HepG2 (cell line): ENCODE results near the gene SMARCB1. TPM values are rescaled to one million over a fixed set of nuclear protein-coding genes. Genes with fewer than 3 reads are reported as not detected.

Experiments used
- ATF5 ChIP-seq: sonication (generic); formaldehyde crosslinking; IDR thresholded peaks from 2 replicates; pipeline ENCODE4 v1.4.0; 2020; ENCODE audit warnings: mild to moderate bottlenecking, low read depth, missing genetic modification reagents
- CTCF ChIP-seq: sonication (generic); formaldehyde crosslinking; IDR thresholded peaks from 2 replicates; pipeline ENCODE4 v1.5.0; 2020; ENCODE audit warnings: mild to moderate bottlenecking, missing genetic modification reagents, moderate library complexity
- DZIP1 ChIP-seq: sonication (generic); formaldehyde crosslinking; IDR thresholded peaks from 2 replicates; pipeline ENCODE4 v1.5.0; 2020; ENCODE audit warnings: mild to moderate bottlenecking, missing genetic modification reagents
- HDAC2 ChIP-seq: sonication (generic); formaldehyde crosslinking; IDR thresholded peaks from 2 replicates; pipeline ENCODE4 v1.4.0; 2020; ENCODE audit warnings: missing genetic modification reagents
- HNRNPL ChIP-seq: fragments of 200-400 bp; formaldehyde crosslinking; IDR thresholded peaks from 2 replicates; pipeline ENCODE4 v1.6.1; 2017; ENCODE audit warnings: mild to moderate bottlenecking, low read depth, low read length
- KDM5B ChIP-seq: sonication (generic); formaldehyde crosslinking; IDR thresholded peaks from 2 replicates; pipeline ENCODE4 v1.4.0; 2020; ENCODE audit warnings: missing genetic modification reagents, mild to moderate bottlenecking, borderline replicate concordance
- LCORL ChIP-seq, 2 experiments: fragments of 450-650 bp in 1 of 2; sonication (generic) in 1 of 2; formaldehyde crosslinking in 1 of 2; IDR thresholded peaks; 2 replicates each; pipeline versions ENCODE4 v1.5.0 to v1.6.1; 2017 to 2020; ENCODE audit warnings: antibody characterized with exemption in 1 of 2, missing genetic modification reagents in 1 of 2
- SALL2 ChIP-seq: sonication (generic); formaldehyde crosslinking; IDR thresholded peaks from 2 replicates; pipeline ENCODE4 v1.8.1; 2023; ENCODE audit warnings: mild to moderate bottlenecking, missing genetic modification reagents, inconsistent platforms
- ZBTB46 ChIP-seq: sonication (generic); formaldehyde crosslinking; IDR thresholded peaks from 2 replicates; pipeline ENCODE4 v1.4.0; 2020; ENCODE audit warnings: mild to moderate bottlenecking, missing genetic modification reagents, borderline replicate concordance
- ZNF468 ChIP-seq: sonication (generic); formaldehyde crosslinking; IDR thresholded peaks from 2 replicates; pipeline ENCODE4 v1.8.0; 2022; ENCODE audit warnings: mild to moderate bottlenecking, moderate library complexity, missing genetic modification reagents
- ZNF614 ChIP-seq: IDR thresholded peaks from 2 replicates; pipeline ENCODE4 v1.6.1; 2018; ENCODE audit warnings: missing biosample characterization, missing genetic modification reagents, inconsistent platforms, borderline replicate concordance
- ZNF619 ChIP-seq: sonication (generic); formaldehyde crosslinking; IDR thresholded peaks from 2 replicates; pipeline ENCODE4 v1.4.0; 2020; ENCODE audit warnings: mild to moderate bottlenecking, missing genetic modification reagents
- ZNF772 ChIP-seq: sonication (generic); formaldehyde crosslinking; IDR thresholded peaks from 2 replicates; pipeline ENCODE4 v1.5.0; 2020; ENCODE audit warnings: mild to moderate bottlenecking, missing genetic modification reagents
- polyA plus RNA-seq, 8 experiments: library from polyadenylated mRNA; depleted of rRNA in 3 of 8; stranded (reverse) in 7 of 8; unstranded in 1 of 8; fragments of >200 nt; fragmentation: Illumina TruSeq in 4 of 8; extraction: Trizol in 4 of 8; gene quantifications; 2 replicates each; pipeline versions ENCODE4 v1.2.1 to v1.2.3, GENCODE V29; 2011 to 2016; ENCODE audit warnings: low read depth in 4 of 8, missing spikeins in 1 of 8, mixed read lengths in 1 of 8; ENCODE audit not compliant: insufficient read depth in 1 of 8
- total RNA-seq, 5 experiments: library from RNA; depleted of rRNA; stranded (reverse); fragments of >200 nt; fragmentation: Illumina TruSeq; extraction: Trizol; gene quantifications; 2 replicates each; pipeline ENCODE4 v1.2.3, GENCODE V29; 2016; ENCODE audit warnings: low read depth in 1 of 5
- TF ChIP-seq, protein P1 (sequence below): sonication (generic); formaldehyde crosslinking; IDR thresholded peaks from 2 replicates; pipeline ENCODE4 v1.8.0; 2022; ENCODE audit warnings: missing genetic modification reagents, mild to moderate bottlenecking, borderline replicate concordance
- TF ChIP-seq, protein P2 (sequence below): sonication (generic); formaldehyde crosslinking; IDR thresholded peaks from 2 replicates; pipeline ENCODE4 v1.4.0; 2020; ENCODE audit warnings: missing genetic modification reagents

The SMARCB1 gene
- total and polyA plus RNA-seq, 2 of the 13 experiments (the other 11 are each of a cell fraction or from before 2014, with no cell fraction given): 74.0 to 166 TPM

- TF ChIP-seq HNRNPL (0 out of 2 replicates have a peak, but pooled peaks have one; percentile 39), ZNF614 (CRISPR knock-in tag) (no peak), ZNF619 (0 out of 2 replicates have a peak, but pooled peaks have one; percentile 27), ZNF772 (CRISPR knock-in tag) (peak; percentile 76; the same call in 1 of the 2 replicates), SALL2 (CRISPR knock-in tag) (no peak), ZNF468 (CRISPR knock-in tag) (0 out of 2 replicates have a peak, but pooled peaks have one; percentile 26), ATF5 (CRISPR knock-in tag) (0 out of 2 replicates have a peak, but pooled peaks have one; percentile 6), DZIP1 (CRISPR knock-in tag) (0 out of 2 replicates have a peak, but pooled peaks have one; percentile 68), LCORL (IDR thresholded peaks at IDR 0.05) (no peak), LCORL (CRISPR knock-in tag; IDR thresholded peaks at IDR 0.05) (peak; percentile 41; the same call in 1 of the 2 replicates), HDAC2 (CRISPR knock-in tag) (peak; percentile 38; the same call in 1 of the 2 replicates), KDM5B (CRISPR knock-in tag) (no peak), ZBTB46 (0 out of 2 replicates have a peak, but pooled peaks have one; percentile 76), CTCF (CRISPR knock-in tag) (peak; percentile 33)
- TF ChIP-seq, protein P1, sequence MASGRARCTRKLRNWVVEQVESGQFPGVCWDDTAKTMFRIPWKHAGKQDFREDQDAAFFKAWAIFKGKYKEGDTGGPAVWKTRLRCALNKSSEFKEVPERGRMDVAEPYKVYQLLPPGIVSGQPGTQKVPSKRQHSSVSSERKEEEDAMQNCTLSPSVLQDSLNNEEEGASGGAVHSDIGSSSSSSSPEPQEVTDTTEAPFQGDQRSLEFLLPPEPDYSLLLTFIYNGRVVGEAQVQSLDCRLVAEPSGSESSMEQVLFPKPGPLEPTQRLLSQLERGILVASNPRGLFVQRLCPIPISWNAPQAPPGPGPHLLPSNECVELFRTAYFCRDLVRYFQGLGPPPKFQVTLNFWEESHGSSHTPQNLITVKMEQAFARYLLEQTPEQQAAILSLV (CRISPR knock-in tag): 0 out of 2 replicates have a peak, but pooled peaks have one; percentile 12
- TF ChIP-seq, protein P2, sequence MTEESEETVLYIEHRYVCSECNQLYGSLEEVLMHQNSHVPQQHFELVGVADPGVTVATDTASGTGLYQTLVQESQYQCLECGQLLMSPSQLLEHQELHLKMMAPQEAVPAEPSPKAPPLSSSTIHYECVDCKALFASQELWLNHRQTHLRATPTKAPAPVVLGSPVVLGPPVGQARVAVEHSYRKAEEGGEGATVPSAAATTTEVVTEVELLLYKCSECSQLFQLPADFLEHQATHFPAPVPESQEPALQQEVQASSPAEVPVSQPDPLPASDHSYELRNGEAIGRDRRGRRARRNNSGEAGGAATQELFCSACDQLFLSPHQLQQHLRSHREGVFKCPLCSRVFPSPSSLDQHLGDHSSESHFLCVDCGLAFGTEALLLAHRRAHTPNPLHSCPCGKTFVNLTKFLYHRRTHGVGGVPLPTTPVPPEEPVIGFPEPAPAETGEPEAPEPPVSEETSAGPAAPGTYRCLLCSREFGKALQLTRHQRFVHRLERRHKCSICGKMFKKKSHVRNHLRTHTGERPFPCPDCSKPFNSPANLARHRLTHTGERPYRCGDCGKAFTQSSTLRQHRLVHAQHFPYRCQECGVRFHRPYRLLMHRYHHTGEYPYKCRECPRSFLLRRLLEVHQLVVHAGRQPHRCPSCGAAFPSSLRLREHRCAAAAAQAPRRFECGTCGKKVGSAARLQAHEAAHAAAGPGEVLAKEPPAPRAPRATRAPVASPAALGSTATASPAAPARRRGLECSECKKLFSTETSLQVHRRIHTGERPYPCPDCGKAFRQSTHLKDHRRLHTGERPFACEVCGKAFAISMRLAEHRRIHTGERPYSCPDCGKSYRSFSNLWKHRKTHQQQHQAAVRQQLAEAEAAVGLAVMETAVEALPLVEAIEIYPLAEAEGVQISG (CRISPR knock-in tag): peak; percentile 47; the same call in 1 of the 2 replicates
These were observed 70.2 kb downstream of the SMARCB1 start (continued) for GRCh38 chr22:23856721-23857605.
